Lung microvascular endothelial cell (primary cell): Measurements from ENCODE around the gene MAD2L1BP. TPM values are rescaled to one million over a fixed set of nuclear protein-coding genes. Genes with fewer than 3 reads are reported as not detected.
"Not testable (repeated sequence)": the region's sequence is repeated elsewhere in the genome, so short reads cannot be mapped to it uniquely, and the experiment has no call there.

Source experiments
- DNase-seq, 2 donors: peaks; one replicate each; pipeline versions ENCODE4 v3.0.0 to v3.0.0-alpha.2; 2010; ENCODE audit warnings: low read depth in 2 of 2
- total RNA-seq: library from RNA; depleted of rRNA; stranded (reverse); fragments of >200 nt; gene quantifications from 2 replicates; pipeline ENCODE4 v1.2.1, GENCODE V29; 2014

The MAD2L1BP gene
- total RNA-seq, 1 donor from 2014 or later = 20.8 TPM

GRCh38 chr6:43625393-43625992 lies 10.1 kb upstream of the MAD2L1BP start:
- DNase-seq = no peak

GRCh38 chr6:43627008-43627825 lies 8.4 kb upstream of the MAD2L1BP start:
- DNase-seq = peak; percentile 97 to 98

- DNase-seq = peak; percentile 37 to 69
Observed at GRCh38 chr6:43628393-43629103, 7.1 kb upstream of the MAD2L1BP start.

GRCh38 chr6:43629104-43629504 lies 6.5 kb upstream of the MAD2L1BP start, which contains the start of gene GTPBP2:
GTPBP2 (minus strand) TSS chr6:43629264; CDS start chr6:43629162, 102 bp downstream.
- DNase-seq = peak; percentile 99

GRCh38 chr6:43629505-43630300 lies 5.9 kb upstream of the MAD2L1BP start:
- DNase-seq = peak; percentile 94 to 97

GRCh38 chr6:43630980-43631619 lies 4.5 kb upstream of the MAD2L1BP start:
- DNase-seq = no peak

- DNase-seq = not testable (repeated sequence)
Observed at GRCh38 chr6:43633002-43633401, 2.6 kb upstream of the MAD2L1BP start.

GRCh38 chr6:43634702-43635303 lies 837 bp upstream of the MAD2L1BP start:
- DNase-seq = no peak

- peak in 1 of 2 donors; percentile 32 for DNase-seq
Observed at GRCh38 chr6:43636308-43636659, 644 bp downstream of the MAD2L1BP start.

- DNase-seq = peak in 1 of 2 donors; percentile 62
Observed at GRCh38 chr6:43639984-43640800, 4.6 kb downstream of the MAD2L1BP start.

GRCh38 chr6:43644940-43645612 lies 9.4 kb downstream of the MAD2L1BP start, which contains the start of gene RSPH9:
RSPH9 (plus strand) TSS chr6:43645036; CDS start chr6:43645099, 63 bp downstream.
- DNase-seq = peak; percentile 75 to 76

- DNase-seq = no peak
Observed at GRCh38 chr6:43645613-43645964, 9.9 kb downstream of the MAD2L1BP start.

- no peak for DNase-seq
Observed at GRCh38 chr6:43647613-43648012, 12.0 kb downstream of the MAD2L1BP start.

- no peak for DNase-seq
Observed at GRCh38 chr6:43648248-43648647, 12.6 kb downstream of the MAD2L1BP start.

- not testable (repeated sequence) for DNase-seq
Observed at GRCh38 chr6:43652822-43653221, 17.2 kb downstream of the MAD2L1BP start.

- no peak for DNase-seq
Observed at GRCh38 chr6:43657221-43657802, 21.7 kb downstream of the MAD2L1BP start.

GRCh38 chr6:43658161-43658560 lies 22.5 kb downstream of the MAD2L1BP start:
- DNase-seq = no peak

- not testable (repeated sequence) for DNase-seq
Observed at GRCh38 chr6:43662948-43663347, 27.3 kb downstream of the MAD2L1BP start.

- no peak for DNase-seq
Observed at GRCh38 chr6:43665376-43665775, 29.7 kb downstream of the MAD2L1BP start.
